ENCODE results near the gene OOSP4B.
"Not testable (repeated sequence)": the region's sequence is repeated elsewhere in the genome, so short reads cannot be mapped to it uniquely, and the experiment has no call there.

Gene OOSP4B

DNA sequence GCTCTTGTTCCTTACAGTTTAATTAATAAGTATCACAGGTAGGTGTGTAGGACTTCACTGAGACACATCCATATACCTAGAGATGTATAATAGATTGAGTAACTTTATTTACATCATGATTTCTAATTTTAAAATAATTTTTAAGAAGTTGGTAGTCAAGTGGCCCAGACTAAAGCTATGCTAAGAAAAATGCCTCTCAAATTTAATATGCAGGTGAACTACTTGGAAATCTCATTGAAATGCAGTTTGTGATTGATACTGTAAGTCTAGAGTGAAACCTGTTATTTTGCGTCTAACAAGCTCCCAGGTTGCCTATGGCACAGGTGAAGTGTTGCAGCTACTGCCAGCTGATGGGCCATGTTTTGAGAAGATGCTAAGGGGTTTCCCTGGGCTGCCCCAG, at the start of gene OOSP4B:
Gene OOSP4B, plus strand, starts transcription at position 301 of the 400 bp plus-strand sequence.
- no peak for DNase-seq (ENCODE audit: low read depth in 2 of 2)

DNA sequence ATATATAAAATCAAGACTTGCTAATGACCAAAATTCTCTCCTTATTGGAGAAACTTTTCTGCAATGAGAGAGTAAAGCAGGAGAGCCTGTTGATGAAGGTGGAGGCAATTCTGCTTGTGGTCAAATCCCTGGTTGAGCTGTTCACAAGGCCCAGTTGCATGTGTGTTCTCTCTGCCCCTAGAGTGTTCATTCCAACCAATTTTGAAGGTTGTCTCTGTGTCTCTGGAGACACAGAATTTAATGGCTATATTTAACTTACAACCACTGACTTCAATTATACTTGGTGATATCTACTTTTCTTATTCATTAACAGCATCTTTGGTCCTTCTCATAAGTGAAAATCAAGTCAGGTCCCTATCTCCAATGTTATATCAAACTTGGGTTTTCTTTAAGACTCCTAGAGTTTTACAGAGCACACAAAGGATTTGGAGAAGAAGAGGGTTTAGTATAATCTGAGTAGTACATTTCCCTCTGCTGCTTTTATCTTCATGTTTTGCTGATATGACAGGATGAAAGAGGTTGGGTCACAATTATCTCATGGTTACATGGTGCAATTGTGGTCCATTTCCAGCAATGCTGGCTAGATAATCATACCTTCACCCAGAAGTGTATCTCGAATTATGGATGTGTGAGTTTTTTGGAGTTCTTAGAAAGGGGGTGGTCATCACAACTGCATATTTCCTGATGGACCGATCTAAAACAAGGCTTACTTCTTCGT, 49.1 kb upstream of the OOSP4B start:
- DNase-seq (ENCODE audit: low read depth in 2 of 2): no peak

DNA sequence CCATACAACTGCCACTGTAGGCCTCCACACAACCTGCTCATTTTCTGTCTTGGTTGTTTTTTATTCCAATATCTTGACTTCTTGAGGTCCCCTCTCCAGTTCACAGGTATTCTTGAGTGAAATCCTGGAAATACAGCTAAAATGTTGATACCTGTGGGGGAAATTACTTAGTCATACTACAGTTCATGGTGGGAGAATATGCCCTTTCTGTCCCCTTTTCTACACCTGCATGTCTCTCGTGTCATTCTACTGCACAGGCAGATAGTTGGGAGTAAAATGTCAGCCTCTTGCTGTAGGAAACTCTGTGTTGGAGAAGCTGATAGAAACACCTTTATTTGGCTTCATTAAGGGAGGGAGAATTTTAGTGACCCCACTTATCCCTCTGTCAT, 48.6 kb upstream of the OOSP4B start:
- no peak for DNase-seq (ENCODE audit: low read depth in 2 of 2)

DNA sequence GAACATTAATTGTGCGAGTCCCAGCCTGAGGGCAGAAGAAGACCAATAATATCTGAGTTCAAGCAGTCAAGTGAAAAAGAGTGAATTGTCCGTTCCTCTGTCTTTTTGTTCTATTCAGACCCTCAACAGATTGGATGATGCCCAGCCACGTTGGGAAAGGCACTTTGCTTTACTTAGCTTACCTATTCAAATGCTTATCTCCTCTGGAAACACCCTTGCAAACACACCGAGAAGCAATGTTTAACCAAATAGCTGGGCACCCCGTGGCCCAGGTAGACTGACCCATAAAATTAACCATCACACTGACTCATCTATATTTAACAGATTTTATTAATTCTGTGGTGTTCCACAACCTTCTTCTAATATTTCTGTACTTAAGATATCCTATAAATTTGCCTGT, 43.9 kb upstream of the OOSP4B start:
- DNase-seq (ENCODE audit: low read depth in 2 of 2): no peak

DNA sequence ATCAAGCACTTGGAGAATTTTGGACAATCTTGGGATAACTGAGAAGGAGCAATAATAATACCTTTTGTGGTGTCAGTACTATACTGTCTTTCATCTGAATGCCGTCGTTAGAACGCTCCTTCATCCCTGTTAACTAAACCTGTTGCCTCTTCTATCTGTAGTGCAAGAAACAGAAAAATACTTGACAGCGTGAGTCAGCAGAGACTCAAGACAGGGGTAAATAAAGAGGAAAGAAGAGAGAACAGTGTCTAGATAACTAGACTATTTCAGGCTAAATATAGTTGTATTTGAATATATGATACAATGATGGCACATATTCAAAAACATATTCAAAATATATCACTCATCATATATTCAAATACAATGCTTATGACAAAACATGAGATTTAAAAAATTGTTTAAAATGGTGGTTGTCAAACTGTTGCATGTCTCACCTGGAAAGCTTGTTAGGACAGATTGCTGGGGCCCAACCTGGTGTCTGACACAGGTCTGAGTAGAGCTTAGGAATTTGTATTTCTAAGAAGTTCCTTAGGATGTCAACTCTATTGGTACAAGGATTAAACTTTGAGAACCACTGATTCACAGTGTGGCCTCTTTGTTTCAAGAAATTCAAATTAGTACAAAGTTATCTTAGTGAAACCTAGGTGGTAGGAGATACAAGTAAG, 35.7 kb upstream of the OOSP4B start:
- no peak for DNase-seq (ENCODE audit: low read depth in 2 of 2)

DNA sequence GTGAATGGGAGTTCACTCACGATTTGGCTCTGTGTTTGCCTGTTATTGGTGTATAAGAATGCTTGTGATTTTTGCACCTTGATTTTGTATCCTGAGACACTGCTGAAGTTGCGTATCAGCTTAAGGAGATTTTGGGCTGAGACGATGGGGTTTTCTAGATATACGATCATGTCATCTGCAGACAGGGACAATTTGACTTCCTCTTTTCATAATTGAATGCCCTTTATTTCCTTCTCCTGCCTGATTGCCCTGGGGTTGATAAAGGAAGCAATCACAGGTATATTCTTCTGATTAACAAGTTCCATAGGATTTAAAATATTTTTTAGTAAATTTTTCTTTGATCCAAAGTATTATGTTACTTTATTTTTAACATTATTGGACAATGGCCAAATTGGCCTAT, 34.9 kb upstream of the OOSP4B start:
- not testable (repeated sequence) for DNase-seq (ENCODE audit: low read depth in 2 of 2)

DNA sequence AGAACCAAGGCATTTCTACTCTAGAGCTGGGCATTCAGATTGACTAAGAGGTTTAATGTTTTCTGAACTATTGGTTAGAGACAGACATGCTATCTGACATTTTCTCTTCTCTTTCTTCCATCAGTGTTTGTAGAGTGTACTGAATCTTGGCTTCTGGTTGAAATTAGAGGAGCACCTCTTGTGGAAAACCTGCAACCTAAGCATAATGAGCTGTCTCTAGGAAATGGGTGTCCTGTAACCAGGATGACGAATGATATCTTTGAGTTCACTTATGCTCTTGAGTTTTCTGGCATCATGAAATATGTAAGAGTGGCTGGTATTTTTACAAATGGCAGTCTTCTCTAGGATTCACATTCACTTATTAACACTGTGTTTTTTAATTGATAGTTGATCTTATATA, 33.8 kb upstream of the OOSP4B start:
- no peak for DNase-seq (ENCODE audit: low read depth in 2 of 2)

DNA sequence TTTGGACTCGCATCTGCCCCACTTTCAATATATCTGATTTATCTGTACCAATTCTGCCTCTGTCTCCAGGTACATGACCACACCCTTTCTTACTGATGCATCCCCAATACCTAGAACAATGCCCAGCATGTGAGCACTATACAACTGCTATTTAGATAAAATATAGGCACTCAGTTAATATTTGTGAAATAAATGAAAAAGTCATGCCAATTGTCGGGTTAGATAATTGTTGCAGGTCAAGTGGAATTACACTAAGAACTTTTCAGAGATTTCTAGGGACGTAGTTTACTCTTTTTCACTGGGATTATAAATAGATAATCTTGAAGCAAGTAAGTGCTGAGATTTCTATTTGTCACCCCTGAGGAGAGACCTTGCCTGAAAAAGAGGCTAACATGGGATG, 32.6 kb upstream of the OOSP4B start:
- DNase-seq (ENCODE audit: low read depth in 2 of 2): no peak

DNA sequence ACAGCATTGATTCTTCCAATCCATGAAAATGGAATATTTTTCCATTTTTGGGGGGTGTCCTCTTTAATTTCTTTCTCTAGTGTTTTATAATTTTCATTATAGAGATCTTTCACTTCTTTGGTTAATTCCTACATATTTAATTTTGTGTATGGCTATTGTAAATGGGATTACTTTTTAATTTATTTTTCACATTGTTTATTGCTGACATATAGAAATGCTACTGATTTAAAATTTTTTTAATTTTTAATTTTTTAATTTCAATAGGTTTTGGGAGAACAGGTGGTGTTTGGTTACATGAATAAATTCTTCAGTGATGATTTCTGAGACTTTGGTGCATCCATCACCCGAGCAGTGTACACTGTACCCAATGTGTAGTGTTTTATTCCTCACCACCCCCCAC, 26.6 kb upstream of the OOSP4B start:
- DNase-seq (ENCODE audit: low read depth in 2 of 2): no peak

DNA sequence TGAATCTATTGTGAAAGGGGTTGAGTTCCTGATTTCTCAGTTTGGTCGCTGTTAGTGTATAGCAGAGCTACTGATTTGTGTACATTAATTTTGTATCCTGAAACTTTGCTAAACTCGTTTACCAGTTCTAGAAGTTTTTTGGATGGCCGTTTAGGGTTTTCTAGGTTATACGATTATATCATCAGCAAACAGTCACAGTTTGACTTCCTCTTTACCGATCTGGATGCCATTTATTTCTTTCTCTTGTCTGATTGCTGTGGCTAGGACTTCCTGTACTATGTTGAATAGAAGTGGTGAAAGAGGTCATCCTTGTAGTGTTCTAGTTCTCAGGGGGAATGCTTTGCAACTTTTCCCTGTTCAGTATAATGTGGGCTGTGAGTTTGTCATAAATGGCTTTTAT, 24.6 kb upstream of the OOSP4B start:
- no peak for DNase-seq (ENCODE audit: low read depth in 2 of 2)

DNA sequence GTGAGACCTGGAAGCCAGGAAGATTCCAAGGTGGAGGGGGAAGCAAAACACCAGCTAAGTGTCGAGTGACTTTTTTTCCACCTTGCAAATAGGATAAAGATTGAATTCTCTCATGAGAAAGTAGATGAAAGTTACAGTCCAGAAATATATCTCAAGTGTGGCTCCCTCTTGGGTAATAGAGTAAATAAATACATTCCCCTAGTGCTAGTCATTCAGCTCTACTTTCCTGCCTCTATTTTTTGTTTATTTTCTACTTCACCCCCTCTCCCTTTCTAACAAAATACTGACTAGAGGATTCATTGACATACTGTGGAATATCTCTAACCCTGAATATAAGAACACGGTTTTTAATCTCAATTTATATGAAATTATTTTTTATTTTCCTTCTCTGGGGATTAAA, 19.2 kb upstream of the OOSP4B start:
- DNase-seq (ENCODE audit: low read depth in 2 of 2): no peak

DNA sequence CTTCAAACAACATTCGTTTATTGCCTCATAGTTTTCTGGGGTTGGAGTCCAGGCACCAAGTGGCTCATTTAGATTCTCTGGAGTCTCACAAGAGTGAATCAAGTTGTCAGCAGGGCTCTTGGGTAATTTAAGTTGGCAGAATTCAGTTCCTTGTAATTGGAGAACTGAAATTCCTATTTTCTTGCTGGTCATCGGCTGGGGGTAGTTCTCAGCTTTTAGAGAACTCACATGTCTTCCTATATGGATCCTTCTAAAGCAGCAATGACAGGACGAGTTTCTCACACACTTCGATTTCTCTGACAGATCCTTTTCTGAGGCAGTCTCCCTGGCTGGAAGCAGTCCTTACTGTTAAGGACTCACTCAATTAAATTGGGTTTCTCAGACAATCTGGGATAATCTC, 17.3 kb upstream of the OOSP4B start:
- no peak for DNase-seq (ENCODE audit: low read depth in 2 of 2)

DNA sequence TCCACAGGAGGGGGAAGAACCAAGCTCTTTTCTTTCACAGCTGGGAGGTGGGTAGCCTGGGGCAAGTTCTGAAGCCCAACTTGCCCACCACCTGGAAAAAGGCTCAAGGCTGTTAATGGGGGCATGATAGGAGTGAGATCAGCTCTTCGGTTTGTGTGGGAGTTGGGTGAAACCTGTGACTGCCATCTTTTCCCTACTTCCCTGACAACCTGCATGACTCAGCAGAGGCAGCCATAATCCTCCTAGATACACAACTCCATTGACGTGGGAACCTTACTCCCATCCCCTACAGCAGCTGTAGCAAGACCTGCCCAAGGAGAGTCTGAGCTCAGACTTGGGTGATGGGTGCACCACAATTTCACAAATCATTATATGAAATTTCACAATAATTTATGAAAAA, 13.3 kb upstream of the OOSP4B start:
- DNase-seq (ENCODE audit: low read depth in 2 of 2): no peak

DNA sequence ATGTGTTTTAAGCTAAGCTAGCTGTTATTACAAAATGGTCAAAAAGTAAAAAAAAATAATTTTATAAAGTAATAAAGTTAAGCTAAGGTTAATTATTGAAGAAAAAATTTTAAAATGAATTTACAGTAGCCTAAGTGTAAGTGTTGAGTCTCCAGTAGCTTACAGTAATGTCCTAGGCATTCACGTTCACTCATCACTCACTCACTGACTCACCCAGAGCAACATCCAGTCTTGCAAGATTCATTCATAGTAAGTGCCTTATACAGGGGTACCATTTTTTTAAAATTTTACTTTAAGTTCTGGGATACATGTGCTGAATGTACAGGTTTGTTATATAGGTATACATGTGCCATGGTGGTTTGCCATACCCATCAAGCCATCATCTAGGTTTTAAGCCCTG, 11.6 kb upstream of the OOSP4B start:
- DNase-seq (ENCODE audit: low read depth in 2 of 2): no peak

DNA sequence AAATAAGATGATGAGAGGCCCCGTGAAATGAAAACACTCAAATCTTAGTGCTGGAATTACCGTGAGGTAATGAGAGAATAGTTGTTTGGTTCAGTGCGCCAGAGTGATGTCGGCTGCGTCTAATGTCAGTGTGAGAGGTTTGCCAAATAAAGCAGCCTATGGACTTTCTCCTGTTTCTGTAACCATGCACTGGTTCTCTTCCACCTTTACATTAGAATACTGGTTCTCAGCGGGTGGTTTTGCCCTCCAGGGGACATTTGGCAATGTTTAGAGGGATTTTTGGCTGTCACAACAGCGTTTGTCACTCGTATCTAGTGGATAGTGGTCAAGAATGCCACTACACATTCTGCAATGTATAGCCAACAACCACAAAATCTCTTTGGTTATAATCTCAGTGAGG, 1.1 kb downstream of the OOSP4B start:
- DNase-seq (ENCODE audit: low read depth in 2 of 2): no peak

DNA sequence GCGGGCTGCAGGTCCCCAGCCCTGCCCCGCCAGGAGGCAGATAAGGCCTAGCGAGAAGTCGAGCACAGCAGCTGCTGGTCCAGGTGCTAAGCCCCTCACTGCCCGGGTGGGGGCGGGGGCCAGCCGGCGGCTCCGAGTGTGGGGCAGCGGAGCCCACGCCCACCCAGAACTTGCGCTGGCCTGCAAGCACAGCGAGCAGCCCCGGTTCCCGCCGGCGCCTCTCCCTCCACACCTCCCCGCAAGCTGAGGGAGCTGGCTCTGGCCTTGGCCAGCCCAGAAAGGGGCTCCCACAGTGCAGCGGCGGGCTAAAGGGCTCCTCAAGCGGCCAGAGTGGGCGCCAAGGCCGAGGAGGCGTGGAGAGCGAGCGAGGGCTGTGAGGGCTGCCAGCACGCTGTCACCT, 3.4 kb downstream of the OOSP4B start:
- DNase-seq (ENCODE audit: low read depth in 2 of 2): not testable (repeated sequence)

DNA sequence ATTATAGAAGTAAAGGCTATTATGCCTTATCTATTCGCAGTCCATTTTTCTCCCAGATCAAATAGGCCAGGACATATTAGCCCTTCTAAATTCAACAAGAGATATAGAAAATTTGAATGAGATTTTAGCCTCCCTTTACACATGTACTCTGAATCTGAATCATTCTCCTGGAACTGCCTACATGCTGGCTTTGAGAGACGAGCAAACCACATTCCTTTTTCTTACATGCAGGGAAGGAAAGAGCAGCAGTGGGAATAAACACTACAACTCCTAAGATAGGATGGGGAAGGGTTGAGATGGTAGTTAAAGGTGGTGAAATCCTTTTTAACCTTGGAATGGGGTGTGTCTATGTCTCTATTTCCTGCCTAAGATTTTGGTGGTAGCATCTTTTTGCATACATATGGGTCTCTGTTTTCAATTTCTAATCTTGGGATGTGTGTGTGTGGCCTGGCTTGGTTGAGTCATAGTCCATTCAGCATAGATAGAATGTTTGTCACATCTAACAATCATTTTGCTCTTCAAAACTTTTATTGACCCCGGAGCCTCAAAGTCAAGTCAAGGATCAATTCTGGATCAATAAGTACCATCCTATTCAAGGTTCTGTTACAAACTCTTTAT, 12.1 kb downstream of the OOSP4B start:
- DNase-seq (ENCODE audit: low read depth in 2 of 2): no peak

DNA sequence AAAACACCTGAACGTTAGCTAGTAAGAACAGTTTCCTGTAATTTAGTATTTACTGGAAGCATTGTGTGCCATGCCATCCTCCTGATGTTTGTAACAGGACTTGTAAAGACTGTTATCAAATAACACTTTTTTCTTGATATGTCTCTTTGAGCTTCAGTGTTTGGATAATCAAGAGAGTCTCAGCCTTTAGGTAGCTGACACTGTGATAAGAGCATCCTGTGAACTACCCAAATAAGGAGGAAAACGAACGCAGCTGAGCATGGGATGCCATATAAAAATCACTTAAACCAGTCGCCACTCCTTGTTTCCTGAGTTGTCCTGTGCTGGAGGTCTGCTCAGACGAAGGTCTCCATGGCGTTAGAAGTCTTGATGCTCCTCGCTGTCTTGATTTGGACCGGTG, 23.1 kb downstream of the OOSP4B start, which contains the start of gene OOSP2:
Gene OOSP2, plus strand, starts transcription at position 301 of the 400 bp plus-strand sequence. Its CDS starts 51 bp downstream, at position 352.
- no peak for DNase-seq (ENCODE audit: low read depth in 2 of 2)

DNA sequence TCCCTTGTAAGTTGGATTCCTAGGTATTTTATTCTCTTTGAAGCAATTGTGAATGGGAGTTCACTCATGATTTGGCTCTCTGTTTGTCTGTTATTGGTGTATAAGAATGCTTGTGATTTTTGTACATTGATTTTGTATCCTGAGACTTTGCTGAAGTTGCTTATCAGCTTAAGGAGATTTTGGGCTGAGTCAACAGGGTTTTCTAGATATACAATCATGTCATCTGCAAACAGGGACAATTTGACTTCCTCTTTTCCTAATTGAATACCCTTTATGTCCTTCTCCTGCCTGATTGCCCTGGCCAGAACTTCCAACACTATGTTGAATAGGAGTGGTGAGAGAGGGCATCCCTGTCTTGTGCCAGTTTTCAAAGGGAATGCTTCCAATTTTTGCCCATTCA, 33.4 kb downstream of the OOSP4B start:
- not testable (repeated sequence) for DNase-seq (ENCODE audit: low read depth in 2 of 2)

DNA sequence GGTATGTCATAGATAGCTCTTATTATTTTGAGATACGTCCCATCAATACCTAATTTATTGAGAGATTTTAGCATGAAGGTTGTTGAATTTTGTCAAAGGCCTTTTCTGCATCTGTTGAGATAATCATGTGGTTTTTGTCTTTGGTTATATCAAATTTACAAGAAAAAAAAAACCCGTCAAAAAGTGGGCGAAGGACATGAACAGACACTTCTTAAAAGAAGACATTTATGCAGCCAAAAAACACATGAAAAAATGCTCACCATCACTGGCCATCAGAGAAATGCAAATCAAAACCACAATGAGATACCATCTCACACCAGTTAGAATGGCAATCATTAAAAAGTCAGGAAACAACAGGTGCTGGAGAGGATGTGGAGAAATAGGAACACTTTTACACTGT, 33.9 kb downstream of the OOSP4B start:
- DNase-seq (ENCODE audit: low read depth in 2 of 2): not testable (repeated sequence)

DNA sequence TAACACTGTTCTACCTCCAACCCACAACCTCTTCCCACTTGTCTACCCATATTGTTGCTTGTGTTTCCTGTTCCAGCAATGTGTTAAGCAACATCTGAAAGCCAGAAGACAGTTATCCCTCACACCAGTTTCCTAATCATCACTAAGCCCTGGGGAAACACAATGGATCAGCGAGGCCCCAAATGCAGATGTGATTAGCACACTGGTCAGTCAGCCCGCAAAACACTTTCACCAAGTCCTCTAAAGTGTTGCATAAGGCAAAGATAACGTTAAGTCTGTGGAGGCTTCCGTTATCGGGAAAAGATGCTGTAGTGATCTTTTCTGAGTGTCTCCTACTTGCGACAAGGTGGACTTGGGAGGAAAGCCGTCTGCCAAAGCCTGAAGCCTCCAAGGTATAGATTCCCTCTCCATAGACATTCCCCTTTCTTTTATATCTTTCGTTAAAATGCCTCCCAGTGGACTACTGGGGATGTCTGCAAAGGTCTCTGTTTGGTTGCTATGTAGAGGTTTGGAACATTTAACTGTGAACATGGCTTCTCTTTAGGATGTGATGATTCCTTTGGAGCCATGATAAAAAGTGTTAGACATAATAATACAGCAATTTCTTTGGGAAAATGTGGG, 39.5 kb downstream of the OOSP4B start, which contains the start of gene MS4A3:
Gene MS4A3, plus strand, starts transcription at position 317 of the 621 bp plus-strand sequence. CDS start 4,496 bp downstream, outside the sequence.
- DNase-seq (ENCODE audit: low read depth in 2 of 2): no peak

DNA sequence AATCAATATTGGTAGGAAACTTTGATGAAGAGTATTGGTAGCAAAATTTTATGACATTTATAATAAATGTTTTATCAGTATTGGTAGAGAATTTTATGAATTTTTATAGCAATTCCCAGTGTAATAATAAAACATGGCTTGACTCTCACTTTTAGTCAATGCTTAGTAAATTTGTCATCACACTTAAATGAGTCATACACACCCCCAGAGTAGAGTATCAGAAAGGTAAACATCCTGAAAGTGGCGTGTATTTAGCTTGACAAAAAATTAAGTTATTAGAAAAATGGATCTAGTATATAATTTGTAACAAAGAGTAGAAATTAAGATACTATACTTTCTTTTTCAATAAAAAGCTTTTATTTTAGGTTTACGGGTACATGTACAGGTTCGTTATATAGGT, 42.1 kb downstream of the OOSP4B start:
- DNase-seq (ENCODE audit: low read depth in 2 of 2): no peak

Measured in stimulated activated CD4-positive, alpha-beta T cell treated with anti-CD3 and anti-CD28 coated beads, Interleukin-4, amount 100 ng/mL, for 48 hours (primary cell).